ENCODE measurements around the gene CTAGE6.
"Not testable (repeated sequence)": the region's sequence is repeated elsewhere in the genome, so short reads cannot be mapped to it uniquely, and the experiment has no call there.

- TF ChIP-seq EZH2 (IDR thresholded peaks at IDR 0.05; ENCODE audit: low read length), result not testable (repeated sequence)
- TF ChIP-seq, protein P1, sequence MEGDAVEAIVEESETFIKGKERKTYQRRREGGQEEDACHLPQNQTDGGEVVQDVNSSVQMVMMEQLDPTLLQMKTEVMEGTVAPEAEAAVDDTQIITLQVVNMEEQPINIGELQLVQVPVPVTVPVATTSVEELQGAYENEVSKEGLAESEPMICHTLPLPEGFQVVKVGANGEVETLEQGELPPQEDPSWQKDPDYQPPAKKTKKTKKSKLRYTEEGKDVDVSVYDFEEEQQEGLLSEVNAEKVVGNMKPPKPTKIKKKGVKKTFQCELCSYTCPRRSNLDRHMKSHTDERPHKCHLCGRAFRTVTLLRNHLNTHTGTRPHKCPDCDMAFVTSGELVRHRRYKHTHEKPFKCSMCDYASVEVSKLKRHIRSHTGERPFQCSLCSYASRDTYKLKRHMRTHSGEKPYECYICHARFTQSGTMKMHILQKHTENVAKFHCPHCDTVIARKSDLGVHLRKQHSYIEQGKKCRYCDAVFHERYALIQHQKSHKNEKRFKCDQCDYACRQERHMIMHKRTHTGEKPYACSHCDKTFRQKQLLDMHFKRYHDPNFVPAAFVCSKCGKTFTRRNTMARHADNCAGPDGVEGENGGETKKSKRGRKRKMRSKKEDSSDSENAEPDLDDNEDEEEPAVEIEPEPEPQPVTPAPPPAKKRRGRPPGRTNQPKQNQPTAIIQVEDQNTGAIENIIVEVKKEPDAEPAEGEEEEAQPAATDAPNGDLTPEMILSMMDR (optimal IDR thresholded peaks at IDR 0.05 in 1 of 3, IDR thresholded peaks at IDR 0.05 in 1 of 3, conservative IDR thresholded peaks at IDR 0.05 in 1 of 3; ENCODE audit: extremely low read depth in 1 of 3, insufficient read depth in 2 of 3, low read length in 3 of 3), result not testable (repeated sequence)
Observed at GRCh38 chr7:143715543-143716193, 41.8 kb downstream of the CTAGE6 start.
